GM19238 (cell line): ENCODE results near the gene ARL4C.
"Not testable (repeated sequence)": the region's sequence is repeated elsewhere in the genome, so short reads cannot be mapped to it uniquely, and the experiment has no call there.

Source experiments
- DNase-seq: peaks from one replicate; pipeline ENCODE4 v3.0.0; 2011; ENCODE audit warnings: low spot score; ENCODE audit not compliant: insufficient read length

Gene ARL4C

DNA sequence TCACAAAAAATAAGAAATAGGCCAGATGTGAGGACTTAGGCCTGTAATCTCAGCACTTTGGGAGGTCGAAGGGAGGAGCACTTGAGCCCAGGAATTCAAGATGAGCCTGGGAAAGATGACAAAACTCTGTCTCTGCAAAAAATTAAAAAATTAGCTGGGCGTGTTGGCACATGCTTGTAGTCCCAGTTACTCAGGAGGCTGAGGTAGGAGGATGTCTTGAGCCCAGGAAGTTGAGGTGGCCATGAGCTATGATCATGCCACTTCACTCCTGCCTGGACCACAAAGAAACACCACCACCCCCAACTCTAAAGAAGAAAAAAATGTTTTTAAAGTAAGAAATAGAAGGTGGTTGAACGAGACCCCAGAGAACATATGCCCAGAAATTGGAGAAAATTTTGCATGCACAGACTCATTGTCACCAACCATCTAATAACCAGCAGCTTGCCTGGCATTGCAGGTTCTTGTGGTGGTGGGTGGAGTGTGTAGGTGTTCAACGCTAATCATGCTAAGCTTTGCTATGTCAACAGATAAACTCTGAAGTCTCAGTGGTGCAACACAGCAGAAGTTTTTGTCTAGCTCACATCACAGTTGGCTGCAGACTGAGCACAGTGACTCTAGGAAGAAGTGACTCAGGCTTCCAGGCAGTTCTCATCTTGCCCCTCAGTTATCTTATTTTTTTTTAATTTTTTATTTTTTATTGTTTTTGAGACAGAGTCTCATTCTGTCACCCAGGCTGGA, 18.6 kb downstream of the ARL4C start:
- DNase-seq, result no peak

DNA sequence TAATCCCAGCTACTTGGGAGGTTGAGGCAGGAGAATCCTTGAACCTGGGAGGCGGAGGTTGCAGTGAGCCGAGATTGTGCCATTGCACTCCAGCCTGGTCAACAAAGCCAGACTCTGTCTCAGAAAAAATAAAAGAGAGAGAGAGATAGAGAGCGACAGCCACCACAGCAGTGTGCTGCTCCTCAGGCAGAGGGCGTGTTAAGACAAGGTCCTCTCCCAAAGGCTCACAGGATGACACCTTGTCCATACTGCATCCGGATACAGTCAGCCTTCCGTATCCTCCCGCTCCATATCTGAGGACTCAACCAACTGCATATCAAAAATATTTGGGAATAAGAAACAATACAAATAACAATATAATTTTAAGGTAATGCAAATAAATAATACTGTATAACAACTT, 20.1 kb downstream of the ARL4C start:
- DNase-seq, result no peak

DNA sequence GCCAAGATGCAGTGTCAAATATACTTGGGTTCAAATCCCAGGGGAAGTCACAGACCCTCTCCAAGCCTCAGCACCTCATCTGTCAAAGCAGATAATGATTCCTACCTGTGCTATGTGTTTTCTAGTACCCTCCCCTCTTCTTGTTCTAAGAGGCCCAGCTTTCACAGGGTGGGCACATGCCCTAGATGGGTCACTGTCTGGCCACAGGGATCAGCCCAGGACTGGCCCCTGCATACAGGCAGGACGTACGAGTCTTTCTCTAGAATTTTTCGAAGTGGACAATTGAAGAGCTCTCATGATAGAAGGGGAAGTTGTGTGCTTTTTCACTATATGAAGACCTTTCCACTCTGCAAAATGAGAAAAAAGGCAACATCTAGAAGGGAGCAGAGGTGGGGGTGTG, 22.2 kb downstream of the ARL4C start:
- DNase-seq, result no peak

DNA sequence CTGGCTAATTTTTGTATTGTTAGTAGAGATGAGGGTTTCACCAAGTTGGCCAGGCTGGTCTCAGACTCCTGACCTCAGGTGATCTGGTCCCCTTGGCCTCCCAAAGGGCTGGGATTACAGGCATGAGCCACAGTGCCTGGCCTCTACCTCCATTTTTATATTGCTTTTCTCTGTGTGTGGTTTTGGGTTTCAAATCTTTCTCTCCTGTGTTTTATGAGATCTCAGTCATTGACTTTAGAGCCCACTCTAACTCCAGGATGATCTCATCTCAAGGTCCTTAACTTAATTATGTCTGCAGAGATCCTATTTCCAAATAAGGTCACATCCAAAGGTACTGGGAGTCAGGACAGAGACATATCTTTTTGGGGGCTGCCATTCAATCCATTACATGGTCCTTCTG, 24.7 kb downstream of the ARL4C start:
- DNase-seq, result no peak

DNA sequence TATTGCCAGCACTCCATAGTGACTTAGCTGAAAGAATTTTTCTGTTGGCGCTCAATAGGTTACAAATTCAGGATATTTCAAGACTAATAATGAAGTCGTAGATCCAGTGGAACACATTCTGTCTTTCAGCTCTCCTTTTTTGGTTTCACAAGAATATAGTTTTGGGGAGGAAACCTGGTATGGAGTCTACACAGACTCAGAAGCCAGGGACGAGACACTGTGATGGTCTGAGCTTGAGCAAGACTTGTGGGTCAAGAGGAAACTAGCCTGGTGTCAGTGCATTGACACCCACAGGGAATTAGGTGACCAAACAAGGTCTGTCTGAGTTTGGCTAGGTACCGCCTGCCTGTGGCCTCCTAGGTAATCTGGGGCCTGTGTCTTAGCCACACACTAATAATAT, 26.9 kb downstream of the ARL4C start:
- DNase-seq, result no peak

DNA sequence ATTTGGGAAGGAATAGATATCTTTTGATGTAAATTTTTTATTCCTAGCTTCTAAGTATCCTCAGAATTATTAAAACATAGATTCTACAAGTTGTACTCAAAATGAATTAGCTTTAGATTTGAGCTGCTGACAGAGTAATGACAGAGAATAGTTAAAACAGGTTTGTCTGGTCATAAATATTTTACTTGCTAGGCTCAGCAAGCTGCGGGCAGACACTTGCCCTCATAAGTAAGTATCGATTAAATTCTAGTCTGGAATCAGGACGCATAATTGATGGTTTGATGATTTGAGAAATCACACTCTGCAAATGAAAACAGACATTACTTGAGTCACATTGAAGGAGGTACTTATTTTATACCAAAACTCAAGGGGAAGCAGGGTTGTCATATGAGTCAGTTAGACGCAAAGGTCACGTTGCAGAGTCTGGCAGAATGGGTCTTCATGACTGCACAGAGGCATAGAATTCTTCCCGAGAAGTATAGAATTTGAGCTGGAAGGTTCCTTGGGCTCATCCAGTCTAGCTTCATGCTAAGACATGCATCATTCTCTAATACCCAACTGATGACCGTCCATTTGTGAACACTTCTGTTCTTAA, 27.5 kb downstream of the ARL4C start:
- DNase-seq, result no peak

DNA sequence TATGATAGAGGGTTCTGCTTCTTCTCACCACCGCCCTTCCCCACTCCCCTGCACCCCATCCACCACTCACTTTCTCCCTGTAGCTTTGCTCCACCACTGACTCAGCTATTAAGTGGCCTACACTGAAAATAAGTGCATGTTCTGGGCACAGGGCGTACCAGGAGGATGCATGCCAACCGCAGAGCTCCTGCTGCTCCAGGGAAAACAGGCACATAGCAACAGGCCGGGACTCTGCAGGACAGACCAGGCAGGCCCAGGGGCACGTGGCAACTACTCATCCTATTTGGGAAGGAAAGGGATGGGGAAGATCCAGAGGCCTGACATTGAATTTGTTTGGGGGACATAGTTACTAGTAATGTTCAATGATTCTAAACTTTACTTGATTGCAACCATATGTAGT, 28.4 kb downstream of the ARL4C start:
- DNase-seq, result no peak

DNA sequence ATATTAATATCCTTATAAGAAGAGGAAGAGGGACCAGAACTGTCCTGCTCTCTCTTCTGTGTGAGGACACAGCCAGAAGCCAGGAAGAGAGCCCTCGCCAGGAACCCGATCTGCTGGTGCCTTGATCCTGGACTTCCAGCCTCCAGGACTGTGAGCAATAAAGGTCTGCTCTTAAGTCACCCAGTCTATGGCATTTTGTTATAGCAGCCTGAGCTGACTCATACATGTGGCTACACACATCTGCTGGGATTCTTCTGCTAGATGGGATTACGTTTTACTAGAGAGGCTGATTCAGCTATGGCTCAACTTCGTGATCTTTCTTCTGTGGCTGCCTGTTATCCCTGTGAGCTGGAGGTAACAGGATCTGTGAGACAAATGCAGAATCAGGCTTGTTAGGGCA, 29.6 kb downstream of the ARL4C start:
- no peak for DNase-seq

DNA sequence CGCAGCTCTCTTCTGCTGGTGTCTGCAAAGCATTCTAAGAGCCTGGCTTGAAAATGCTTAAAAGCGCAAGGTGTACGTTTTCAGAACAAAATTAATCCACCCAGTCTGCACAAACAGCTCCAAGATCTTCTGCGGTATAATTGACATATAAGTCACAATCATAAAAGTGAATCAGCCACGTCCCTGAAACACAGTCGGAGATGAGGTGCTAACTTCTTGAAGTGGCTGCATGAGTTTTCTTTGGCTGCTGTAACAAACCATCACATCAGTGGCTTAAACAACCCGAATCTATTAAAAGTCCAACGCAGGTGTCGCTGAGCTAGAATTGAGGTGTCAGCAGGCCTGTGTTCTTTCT, 32.6 kb downstream of the ARL4C start:
- no peak for DNase-seq

DNA sequence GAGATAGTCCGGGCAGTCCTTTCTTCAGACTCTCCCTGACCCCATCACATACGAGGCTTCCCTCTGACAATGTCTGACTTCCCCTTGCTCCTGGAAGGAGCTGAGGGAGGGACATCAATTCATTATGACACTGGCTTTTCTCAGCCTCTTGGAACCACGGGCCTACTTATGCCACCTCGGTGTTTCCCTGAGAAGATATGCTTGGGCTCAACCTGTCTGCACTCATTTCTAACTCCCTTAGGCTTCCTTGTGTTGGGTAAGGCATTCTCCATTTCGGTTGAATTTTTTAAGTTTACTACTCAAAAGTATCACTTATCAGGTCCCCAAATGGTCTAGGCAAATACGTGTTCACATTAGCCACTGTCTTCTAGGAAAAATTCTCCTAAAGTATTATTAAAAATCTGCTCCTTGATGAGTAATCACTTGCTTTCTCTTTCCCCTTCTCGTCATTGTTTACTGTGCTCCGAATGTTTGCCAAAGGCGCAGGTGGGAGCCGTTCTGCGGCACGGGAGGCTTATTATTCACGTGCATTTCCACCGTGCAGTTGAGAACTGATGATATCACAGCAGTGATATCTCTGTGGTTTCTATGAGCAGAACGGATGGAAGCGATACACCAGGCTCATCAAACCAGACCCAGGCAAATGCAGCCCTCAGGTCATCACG, 33.1 kb downstream of the ARL4C start:
- no peak for DNase-seq

DNA sequence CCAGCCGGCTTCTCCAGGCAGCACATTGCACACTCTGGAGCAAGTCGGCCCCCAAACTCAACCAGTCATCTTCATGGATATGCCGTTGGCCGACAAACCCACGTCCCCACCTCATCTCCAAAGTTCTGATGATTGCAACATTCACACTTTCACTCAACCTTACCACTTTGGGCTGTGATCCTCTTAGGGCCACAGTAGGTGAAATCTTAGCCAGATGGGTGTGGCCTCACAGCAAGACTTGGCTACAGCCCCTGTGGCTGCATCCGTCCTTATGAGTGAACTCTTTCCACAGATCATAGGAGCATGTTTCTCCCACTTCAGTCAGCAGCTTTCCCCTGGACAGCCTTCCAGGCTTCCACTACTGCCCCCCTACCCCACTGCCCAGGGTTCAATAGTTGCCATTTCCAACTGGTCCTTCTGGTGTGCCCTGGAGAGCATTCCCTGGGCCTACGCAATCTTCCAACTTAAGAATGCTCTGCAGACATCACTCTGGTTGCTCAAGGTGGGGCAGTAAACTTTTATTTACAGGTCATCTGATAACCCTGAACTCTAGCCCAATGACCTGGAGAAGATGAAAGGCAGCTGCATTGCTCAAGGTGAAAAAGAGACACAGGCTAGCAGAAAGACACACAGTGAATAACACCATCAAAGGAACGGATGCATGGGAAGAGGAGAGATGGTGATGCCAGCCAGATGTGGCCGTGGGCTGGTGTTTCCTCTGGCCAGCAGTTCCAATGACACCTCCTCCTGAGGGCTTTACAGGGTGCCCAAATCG, 34.5 kb downstream of the ARL4C start:
- DNase-seq, result no peak

DNA sequence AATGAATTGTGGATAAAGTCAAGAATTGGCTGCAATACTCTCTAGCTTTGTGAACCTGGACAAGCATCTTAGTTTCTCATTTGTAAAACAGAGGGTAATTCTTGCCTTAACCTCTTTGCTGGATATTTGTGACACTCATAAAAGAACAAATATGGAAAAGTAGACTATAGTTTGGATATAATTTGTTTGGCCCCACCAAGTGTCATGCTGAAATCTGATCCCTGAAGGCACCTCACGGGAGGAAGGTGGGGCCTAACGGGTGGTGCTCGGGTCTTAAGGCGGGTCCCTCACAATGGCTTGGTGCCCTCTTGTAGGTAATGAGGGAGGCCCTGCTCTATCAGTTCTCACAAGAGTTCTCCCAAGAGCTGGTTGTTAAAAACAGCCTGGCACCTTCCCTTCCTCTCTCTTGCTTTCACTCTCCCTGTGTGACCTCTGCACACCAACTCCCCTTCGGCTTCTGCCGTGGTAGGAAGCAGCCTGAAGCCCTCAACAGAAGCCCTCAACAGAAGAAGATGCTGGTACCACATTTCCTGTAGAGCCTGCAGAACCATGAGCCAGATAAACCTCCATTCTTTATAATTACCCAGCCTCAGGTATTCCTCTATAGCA, 37.4 kb downstream of the ARL4C start:
- DNase-seq, result no peak

DNA sequence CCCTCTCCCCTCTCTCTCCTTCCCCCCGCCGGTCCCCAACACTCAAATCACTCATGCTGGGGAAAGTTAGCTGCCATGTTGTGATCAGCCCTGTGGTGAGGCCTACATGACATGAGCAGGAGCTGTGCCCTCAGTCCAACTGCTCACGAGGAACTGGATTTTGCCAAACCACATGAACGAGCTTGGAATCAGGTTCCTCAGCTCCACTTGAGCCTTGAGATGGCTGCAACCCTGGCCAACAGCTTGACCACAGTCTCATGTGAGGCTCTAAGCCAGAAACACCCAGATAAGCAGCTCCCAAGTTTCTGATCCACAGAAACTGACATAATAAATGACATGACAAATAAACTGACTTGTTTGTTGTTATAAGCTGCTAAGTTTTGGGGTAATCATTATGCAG, 38.4 kb downstream of the ARL4C start:
- no peak for DNase-seq

DNA sequence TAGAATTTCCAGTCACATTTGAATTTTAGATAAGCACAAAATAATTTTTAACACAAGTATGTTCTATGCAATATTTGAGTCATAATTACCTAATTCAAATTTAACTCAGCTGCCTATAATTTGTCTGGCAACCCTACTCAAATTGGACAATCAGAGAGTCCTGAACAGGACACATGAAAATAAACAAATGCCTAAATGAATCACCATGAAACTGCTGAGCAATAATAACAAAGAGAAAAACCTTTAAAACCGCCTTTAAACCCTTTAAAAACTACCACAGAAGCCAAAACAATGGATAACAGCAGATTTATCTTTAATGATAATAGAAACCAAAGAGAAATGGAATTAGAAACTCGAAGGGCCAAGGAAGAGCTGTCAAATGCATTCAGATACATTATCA, 39.5 kb downstream of the ARL4C start:
- DNase-seq, result no peak

DNA sequence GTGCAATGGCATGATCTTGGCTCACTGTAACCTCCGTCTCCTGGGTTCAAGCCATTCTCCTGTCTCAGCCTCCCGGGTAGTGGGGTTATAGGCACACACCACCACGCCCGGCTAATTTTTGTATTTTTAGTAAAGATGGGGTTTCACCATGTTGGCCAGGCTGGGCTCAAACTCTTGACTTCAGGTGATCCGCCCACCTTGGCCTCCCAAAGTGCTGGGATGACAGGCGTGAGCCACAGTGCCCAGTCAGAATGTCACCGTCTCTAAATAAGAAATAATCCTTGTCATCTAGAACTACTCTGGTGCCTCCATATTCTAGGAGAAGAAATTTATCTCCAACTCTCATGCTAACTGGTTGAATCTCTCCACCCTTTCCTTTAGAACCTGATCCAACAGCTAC, 41.6 kb downstream of the ARL4C start:
- DNase-seq, result not testable (repeated sequence)

DNA sequence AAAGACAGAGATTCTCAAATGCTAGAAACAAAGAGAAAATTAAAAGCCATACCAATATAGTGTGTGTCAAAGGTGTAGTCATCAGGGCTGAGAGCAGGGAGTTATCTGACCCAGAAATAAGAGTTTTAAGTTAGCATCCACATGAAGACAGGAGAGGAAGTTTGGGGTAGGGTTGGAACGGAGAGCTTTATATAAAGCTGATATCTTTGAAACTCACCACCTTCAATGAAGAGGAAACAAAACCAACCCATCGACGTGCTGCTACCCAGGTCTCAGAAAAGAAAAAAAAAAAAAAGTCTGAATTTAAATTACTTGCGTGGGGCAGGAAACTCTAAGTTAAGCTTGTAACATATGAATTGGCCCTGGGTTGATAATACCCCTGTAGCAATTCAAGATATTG, 42.4 kb downstream of the ARL4C start:
- DNase-seq, result no peak

DNA sequence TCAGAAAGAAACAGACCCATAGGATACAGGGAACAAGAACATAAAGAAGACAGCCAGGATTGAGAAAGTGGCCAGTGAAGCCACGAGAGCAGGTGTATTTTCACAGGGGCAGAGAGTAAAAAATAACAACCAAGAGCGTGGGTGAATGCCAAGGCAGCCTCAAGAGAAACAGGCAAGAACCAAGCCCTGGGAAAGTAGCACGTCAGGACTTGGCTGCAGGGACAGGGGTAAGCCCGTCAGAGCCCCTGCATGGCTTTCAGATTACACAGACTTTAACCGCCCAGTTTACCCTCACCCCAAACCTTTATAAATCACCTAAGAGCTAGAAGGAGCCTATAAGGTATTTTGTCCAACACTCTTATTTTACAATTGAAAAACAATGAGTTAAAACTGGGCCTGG, 43.7 kb downstream of the ARL4C start:
- DNase-seq, result no peak

DNA sequence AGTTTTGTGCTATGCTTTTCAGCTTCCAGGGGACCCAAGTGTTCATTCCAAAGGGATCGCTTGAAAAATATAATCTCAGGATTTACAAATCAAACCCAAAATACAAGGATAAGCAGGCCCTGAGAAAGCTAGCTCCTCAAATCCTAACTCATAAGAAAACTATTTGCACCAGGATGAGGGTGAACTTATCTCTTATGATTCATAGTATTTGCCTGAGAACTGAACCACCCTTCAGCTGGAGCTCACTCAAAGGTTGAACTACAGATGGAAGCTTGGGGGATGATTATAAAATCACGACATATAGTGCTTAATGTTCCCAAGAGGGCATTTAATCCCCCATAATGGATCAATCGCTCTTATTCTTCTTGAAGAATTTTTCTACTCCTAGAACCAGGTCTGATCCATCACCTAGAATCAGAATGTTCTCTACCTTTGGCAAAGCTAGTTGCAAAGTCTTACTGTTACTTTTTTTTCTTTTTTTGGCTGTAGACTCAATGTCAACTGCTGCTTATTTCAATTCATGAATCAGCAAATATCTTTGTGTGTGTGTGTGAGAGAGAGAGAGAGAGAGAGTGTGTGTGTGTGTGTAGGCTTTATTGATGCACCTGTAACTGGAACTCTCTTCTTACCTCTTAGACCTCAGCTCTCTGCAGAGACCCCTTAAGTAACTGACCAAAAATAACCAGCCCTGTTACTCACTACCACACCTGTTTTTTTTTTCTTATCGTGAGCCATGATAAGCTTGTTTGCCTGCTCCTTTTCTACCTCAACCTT, 44.8 kb downstream of the ARL4C start:
- DNase-seq, result no peak

DNA sequence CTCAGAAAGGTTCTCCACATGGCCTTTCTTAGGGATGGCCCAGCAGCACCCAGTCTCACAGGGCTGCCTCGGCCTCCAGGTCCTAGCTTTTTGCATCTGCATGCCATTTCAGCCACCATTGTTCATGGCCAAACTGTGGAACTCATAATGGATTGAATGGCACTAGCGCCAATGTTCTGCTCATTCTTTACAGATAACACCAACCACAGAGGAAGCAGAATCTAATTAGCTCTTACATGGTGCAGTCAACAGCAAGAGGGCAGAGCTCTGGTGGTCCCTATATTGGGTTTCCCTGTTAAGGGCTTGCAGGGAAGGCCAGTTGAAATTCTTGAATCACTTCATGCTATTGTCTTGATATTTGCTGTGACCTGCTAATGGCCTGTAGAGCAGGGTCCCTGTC, 45.6 kb downstream of the ARL4C start:
- no peak for DNase-seq

DNA sequence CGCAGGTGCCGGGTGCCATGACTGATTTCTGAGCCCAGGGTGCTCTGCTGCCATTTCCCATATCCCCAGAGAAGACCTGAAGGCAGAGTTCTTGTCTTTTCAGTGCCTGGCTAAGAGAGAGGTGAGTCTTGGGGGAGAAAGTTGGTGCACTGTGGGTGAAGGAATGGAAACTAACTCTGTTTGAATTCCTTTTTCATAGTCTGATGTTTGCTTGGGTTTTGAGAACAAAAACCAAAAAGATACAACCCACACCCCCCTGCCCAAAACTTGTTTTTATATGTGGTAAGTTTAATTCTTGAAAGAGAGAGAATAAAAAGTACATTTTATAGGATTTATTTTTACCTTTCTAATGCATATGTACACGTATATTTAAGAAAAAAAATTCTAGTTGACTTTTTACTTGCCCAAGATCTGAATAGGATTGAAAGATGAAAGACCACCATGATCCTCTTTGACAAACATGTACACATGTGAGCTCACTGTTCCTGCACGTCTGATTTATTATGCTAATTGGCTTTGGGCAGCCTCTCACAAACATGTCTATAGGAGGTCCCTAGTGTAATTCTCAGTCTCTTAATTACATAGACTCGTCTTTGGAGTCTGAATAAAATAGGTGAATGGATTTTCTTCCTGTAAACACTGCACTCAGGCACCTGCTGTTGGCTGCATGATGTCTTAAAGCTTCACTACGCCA, 46.3 kb downstream of the ARL4C start:
- no peak for DNase-seq
